Measurements from ENCODE around the gene SUMF1.

DNA sequence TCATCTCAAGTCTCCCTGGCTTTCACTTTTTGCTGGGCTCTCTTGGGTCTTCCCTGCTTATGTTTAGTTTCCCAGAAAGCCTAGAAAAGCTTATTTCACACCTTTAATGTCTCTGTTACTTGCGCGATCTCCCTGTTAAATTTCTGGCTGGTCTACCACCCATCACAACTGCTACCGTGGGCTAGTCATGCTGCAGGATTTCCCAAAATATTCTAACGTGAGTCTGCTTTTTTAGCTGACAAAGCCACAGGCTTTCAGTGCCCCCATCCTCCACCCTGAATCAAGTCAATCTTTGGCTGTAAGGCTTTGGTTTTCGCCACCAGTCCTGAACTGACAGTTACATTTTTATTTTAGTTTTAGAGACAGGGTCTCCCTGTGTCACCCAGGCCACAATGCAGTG, 74.1 kb downstream of the SUMF1 start:
- no peak for TF ChIP-seq POLR2A (IDR thresholded peaks at IDR 0.05)
- TF ChIP-seq, protein P1, sequence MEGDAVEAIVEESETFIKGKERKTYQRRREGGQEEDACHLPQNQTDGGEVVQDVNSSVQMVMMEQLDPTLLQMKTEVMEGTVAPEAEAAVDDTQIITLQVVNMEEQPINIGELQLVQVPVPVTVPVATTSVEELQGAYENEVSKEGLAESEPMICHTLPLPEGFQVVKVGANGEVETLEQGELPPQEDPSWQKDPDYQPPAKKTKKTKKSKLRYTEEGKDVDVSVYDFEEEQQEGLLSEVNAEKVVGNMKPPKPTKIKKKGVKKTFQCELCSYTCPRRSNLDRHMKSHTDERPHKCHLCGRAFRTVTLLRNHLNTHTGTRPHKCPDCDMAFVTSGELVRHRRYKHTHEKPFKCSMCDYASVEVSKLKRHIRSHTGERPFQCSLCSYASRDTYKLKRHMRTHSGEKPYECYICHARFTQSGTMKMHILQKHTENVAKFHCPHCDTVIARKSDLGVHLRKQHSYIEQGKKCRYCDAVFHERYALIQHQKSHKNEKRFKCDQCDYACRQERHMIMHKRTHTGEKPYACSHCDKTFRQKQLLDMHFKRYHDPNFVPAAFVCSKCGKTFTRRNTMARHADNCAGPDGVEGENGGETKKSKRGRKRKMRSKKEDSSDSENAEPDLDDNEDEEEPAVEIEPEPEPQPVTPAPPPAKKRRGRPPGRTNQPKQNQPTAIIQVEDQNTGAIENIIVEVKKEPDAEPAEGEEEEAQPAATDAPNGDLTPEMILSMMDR (IDR thresholded peaks at IDR 0.05): no peak

Data from adrenal gland (tissue), 5 donors.